Globus pallidus (tissue), 1 donor: ENCODE measurements around the gene TMEM134.
A peak's percentile ranks its signal among the peaks of the same experiment; 100 is the strongest.

Experiments used
- DNase-seq: peaks from one replicate; pipeline ENCODE4 v3.0.0-alpha.2; 2015; ENCODE audit warnings: low spot score

The TMEM134 gene

DNA sequence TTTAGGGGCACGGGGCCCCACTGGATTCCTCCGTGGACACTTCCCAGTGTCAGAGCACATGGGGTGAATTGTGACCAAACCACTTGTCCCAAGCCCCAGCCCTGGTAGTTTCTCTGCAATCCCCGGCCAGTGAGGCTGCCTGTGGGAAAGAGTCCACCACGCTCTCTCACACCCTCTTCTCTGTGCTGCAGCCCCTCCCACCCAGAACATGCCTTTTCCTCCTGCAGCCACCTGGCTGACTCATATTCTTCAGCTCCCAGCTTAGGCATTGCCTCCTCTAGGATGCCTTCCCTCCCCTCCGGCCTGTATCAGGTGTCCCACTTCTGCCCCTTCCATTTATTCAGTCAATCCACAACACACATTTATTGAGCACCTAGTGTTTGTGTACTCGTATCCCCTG lies 46.2 kb downstream of the TMEM134 start:
- no peak for DNase-seq

- no peak for DNase-seq
Measured at GRCh38 chr11:67421430-67422031, 47.5 kb downstream of the TMEM134 start.

GRCh38 chr11:67420646-67421429 lies 48.2 kb downstream of the TMEM134 start:
- peak; percentile 83 for DNase-seq

- DNase-seq, result no peak
Measured at GRCh38 chr11:67420147-67420645, 48.9 kb downstream of the TMEM134 start.

- no peak for DNase-seq
Measured at GRCh38 chr11:67419325-67420049, 49.6 kb downstream of the TMEM134 start.

- no peak for DNase-seq
Measured at GRCh38 chr11:67418476-67419281, 50.4 kb downstream of the TMEM134 start.

DNA sequence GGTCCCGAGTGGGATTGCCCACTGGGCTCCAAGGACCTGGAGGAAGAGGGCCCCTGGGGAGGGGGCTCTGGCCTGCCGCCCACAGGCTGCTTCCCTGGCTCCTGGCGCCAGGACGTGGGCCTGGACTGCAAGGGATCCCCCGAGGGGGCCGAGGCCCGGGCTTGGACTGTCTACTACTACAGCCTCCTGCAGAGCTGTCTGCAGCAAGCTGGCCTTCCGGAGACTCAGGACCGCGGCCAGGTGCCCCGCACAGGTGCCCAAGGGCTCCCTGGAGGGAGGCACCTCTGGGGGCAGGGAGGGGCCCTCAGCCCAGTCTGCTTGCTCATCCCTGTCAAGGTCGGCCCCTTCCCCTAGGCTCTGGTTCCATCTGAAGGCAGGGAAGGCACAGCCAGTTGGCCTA lies 51.6 kb downstream of the TMEM134 start:
- DNase-seq, result no peak

- no peak for DNase-seq
Measured at GRCh38 chr11:67416416-67417335, 52.4 kb downstream of the TMEM134 start.

GRCh38 chr11:67415501-67416304 lies 53.3 kb downstream of the TMEM134 start, which contains the start of gene CARNS1:
TSS of gene CARNS1 (plus strand) at chr11:67415678. CDS start at chr11:67416200, 522 bp downstream.
- DNase-seq, result no peak

- DNase-seq, result no peak
Measured at GRCh38 chr11:67413266-67413849, 55.7 kb downstream of the TMEM134 start.

DNA sequence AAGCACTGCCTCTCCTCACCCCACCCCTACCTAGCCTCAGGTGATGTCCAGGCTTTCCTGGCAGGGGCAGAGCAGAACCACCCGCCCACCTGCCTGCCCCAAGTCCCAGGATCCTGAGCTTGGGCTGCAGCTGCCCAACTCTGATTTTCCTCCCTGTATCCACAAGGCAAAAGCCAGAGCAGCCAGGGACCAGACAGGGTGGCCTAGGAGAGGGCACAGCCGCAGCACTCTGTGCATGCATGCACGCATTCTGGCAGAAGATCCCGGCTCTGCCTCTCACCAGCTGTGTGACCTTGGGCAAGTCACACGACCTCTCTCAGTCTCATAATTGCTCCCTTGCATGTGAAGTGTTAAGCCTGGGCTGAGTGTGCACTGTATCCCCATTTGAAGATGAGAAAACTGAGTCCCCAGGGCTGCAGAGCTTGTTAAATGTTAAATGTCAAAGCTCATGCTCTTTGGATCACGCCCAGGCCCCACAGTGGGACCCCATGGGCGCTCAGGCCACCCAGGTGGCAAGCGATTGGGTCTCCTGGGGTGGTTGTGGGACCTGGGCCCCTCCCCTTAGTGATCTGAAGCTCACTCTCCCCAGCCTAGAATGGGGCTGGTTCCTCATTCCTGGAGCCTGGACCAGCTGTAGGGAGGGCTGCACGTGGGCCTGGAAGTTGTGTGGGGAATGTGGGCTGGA lies 56.4 kb downstream of the TMEM134 start:
- DNase-seq, result no peak

DNA sequence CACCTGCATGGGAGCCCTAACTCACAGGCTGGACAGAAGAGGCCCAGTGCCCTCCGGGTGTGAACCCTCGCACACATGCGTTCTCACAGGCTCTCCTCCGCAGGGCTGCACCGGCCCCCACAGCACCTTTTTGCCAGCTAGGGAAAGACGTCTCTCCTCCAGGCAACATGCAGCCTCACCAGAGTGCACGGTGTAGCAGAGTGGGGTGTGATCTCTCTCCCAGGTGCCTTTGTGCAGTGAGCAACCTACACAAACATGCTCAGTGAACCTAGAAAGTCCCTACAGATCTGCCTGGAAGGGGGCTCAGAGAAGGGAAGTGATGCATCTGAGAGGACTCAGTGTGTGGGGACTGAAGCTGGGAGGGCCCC lies 57.3 kb downstream of the TMEM134 start:
- DNase-seq, result no peak
